Astrocyte (in vitro differentiated cells and primary cell): Measurements from ENCODE around the gene HMGXB3.

Experiments used
- EZH2 ChIP-seq: IDR thresholded peaks from 2 replicates; pipeline ENCODE4 v1.6.1; 2012; ENCODE audit warnings: mild to moderate bottlenecking, low read length, inconsistent platforms; ENCODE audit not compliant: insufficient read depth
- TF ChIP-seq, protein P1 (sequence below): IDR thresholded peaks from 2 replicates; pipeline ENCODE4 v1.5.1; 2011; ENCODE audit warnings: low read depth, mild to moderate bottlenecking, inconsistent platforms, low read length, moderate library complexity; ENCODE audit not compliant: insufficient read depth

DNA sequence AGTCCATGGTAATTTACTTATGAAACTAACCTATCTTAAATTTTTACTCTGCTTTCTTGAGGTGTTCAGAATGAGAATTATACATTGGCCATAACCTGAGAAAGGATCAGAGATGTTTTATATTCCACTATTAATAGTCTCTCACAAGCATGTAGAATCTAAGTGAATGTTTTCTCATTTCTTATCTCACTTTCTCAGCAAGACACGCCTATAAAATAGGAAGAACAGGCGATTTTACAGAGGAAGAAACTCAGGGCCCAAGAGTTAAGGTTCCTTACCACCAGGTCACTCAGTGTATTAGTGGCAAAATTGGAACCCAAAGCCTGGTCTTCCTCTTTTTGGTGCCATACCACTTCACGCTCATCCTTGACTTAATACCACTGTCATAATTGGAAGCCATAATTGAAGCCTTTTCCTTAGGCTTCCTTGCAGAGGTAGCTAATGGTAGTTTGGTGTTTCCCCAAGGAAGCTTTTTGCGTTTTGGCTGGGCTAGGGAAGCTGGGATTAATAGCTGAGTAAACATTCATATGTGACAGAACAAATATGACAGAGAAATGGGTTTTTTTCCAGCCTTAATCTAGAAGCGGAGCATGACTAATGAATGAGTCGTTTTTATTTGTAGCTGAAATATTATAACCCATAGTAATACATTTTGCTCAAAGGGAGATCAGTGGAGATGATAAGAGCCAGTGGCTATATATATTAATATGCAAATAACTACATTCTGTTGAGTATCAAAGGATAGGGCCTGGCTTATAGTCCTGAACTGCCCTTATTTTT, 16.9 kb downstream of the HMGXB3 start:
- TF ChIP-seq, protein P1, sequence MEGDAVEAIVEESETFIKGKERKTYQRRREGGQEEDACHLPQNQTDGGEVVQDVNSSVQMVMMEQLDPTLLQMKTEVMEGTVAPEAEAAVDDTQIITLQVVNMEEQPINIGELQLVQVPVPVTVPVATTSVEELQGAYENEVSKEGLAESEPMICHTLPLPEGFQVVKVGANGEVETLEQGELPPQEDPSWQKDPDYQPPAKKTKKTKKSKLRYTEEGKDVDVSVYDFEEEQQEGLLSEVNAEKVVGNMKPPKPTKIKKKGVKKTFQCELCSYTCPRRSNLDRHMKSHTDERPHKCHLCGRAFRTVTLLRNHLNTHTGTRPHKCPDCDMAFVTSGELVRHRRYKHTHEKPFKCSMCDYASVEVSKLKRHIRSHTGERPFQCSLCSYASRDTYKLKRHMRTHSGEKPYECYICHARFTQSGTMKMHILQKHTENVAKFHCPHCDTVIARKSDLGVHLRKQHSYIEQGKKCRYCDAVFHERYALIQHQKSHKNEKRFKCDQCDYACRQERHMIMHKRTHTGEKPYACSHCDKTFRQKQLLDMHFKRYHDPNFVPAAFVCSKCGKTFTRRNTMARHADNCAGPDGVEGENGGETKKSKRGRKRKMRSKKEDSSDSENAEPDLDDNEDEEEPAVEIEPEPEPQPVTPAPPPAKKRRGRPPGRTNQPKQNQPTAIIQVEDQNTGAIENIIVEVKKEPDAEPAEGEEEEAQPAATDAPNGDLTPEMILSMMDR, result no peak
- no peak for TF ChIP-seq EZH2
